GM21367 (cell line): ENCODE measurements around the gene ARHGAP18.

Source experiments
- ATAC-seq: cut with Tn5 transposase; IDR thresholded peaks from one replicate; pipeline ENCODE4 v1.9.1; 2021; ENCODE audit not compliant: unreplicated experiment

Gene ARHGAP18

DNA sequence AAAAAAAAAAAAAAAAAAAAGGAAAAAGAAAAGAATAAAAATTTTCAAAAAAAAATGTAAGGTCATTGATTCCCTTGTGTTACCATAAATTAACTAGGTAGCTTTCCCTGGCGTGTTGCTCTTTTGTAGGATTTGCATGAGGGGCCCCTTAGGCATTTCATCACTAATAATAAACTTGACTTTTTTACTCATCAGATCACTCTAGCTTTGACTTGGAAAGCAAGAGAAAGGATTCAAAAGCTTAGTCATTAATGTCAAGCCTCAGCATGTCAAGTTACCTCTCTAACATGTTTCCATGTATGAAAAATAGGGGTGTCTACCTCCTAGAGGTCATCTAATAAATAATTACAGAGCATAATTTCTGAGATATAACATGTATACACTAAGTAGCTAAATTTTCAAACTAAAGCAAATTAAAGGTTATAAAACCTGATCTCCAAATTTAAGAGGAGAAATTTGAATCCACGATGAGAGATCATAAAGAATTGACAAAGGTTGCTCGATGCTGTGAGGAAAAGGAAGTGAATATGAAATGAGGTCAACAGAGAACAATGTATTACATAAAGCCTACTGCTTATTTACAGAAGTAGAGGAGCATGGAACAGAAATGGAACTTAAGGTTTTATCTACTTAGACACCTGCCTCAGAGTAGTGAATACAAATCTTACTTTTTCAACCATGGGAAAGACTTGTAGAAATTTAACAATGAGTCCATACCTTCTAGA, 86.8 kb downstream of the ARHGAP18 start:
- ATAC-seq = peak; percentile 54

DNA sequence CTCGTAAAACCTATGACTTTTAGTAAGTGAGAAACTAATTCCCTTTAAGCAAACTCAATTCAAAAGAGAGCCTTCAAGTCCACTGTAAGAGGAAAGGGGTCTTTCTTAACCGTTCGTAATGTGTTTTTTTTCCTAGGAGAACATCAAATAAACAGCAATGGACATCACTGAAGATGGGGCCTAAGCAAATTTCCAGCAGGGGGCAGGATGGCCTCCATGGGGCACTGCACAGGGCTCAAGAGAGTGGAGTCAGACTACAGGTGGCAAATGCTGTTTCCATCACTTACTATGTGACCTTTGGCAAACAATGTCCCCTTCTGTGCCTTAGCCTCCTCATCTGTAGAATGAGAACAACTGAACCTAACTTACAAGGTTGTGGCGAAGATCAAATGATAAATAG, 88.7 kb downstream of the ARHGAP18 start:
- ATAC-seq = no peak

DNA sequence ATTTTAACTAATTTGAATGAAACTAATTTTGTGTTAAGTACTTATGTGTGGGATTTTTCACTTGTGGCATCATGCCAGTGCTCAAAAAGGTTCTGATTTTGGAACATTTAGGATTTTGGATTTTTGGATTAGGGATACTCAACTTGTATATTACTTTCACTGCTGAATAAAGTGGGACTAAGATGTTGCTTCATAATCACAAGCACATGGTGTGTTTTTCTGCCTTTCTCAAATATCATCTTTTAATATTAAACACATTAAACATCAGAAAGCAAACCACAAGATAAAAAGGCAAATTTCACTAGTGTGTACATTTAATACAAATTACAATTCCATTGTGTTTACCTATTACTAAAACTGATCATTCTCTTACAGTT, 89.8 kb downstream of the ARHGAP18 start:
- no peak for ATAC-seq

- no peak for ATAC-seq
Measured at GRCh38 chr6:129619579-129620233, 90.3 kb downstream of the ARHGAP18 start.

- no peak for ATAC-seq
Measured at GRCh38 chr6:129617986-129618385, 92.0 kb downstream of the ARHGAP18 start.

DNA sequence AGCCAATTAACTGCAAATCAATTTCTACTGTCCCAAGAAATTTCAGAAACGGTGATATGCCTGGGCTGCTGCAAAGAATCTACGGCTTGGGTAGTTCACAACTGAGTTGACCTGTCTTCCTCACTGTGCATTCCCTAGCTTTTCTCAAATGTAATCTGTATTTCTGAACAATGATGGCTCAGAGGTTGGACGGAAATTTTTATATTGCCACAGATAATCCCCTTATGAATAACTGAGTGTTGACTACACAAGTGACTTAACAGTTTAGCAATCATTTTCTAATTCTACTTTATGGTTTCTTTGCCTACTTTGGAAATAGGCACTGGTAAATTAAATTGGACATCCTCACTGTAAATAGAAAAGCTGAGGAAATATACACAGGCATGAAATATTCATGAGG, 94.5 kb downstream of the ARHGAP18 start:
- ATAC-seq = no peak

DNA sequence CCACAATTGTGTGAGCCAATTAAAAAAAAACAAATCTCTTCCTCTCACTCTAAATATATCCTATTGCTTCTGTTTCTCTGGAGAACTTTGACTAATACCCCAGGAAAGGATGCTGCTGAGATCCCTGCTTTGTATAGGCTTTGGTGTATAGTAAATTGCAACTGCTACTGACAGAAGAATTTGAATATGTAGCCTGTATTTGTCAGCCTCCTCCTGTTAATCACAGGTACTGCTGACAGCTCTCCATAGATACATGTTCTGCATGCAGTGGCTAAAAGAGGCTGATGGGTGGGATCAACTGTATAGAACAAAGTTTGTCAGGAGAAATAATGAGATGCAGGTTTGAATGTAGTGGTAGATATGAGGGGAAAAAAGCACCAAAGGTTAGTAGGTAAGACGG, 95.0 kb downstream of the ARHGAP18 start:
- ATAC-seq = no peak

- ATAC-seq = no peak
Measured at GRCh38 chr6:129614464-129614863, 95.5 kb downstream of the ARHGAP18 start.

DNA sequence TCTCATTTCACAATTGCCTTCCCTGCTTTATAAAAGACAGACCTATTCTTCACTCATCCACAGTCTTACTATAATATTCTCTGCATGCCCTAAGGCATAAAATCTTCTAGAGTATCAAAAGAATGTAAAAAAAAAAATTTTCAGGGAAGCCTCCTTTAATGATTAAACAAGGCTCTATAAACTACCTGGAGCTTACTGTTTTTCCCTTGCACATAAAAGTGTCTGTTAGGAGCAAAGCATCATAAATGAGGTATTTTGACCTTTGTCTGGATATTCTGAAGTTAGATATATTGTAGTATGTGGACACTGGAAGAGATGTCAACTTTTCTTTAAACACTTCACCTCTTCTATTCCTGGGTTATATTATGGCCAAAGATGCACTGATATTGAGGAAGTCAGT, 97.5 kb downstream of the ARHGAP18 start:
- ATAC-seq = no peak

DNA sequence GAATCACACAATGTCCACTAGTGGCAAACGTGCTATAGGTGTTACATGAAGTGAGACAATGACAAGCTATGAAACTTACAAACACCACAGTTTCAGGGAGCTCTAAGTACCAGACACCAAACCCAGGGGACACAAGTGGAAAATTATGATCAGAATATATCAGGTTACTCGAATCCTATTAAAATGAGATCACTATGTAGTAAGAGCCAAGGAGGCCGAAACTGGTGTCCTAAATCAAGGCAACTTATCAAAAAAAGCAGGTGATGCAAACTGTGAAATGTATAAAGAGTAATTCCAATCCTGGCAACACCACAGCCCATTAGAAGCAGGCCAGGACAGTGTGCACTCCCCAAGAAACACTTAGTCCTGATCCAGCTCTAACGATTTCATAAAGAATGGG, 100.3 kb downstream of the ARHGAP18 start:
- no peak for ATAC-seq

- no peak for ATAC-seq
Measured at GRCh38 chr6:129608886-129609537, 101.0 kb downstream of the ARHGAP18 start.

DNA sequence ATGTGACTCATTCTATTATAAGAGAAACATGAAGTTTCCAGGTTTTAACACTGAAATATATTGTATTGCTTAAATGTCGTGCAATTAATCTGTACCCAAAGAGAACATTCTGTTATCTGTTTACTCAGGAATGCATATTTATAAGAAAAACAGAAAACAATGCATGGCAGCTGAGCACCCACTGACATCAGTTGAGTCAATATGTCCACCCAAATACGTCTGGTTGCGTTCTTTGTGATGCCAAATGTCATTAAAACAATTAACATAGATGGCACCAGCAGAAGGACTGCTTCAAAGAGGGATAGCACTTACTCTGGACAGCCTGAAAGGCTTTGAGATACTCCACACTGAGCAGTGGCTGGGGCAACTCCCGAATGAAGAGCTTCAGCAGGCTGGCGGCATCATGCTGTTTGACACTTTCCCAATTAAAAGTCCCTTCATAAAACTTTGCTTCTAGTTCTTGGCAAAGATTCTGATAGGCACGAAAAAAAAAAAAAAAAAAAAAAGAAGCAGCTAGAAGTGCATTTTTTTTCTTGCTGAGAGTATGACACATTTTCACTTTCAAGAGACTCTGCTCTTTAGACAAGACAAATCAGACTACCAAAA, 102.3 kb downstream of the ARHGAP18 start:
- ATAC-seq = no peak

DNA sequence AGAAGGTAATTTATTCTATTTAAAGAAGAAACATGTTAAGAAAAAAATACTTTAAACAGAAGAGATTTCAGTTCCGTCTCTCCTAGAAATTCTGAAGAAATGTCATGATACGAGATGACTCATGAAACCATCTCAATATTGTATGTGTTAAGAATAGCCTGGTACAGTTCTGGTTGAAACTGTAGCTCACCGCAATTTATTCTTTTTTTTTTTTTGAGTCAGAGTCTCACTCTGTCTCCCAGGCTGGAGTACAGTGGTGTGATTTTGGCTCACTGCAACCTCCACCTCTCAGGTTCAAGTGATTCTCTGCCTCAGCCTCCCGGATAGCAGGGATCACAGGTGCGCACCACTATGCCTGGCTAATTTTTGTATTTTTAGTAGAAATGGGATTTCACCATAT, 103.3 kb downstream of the ARHGAP18 start:
- peak; percentile 86 for ATAC-seq

GRCh38 chr6:129605967-129606366, 104.0 kb downstream of the ARHGAP18 start:
- no peak for ATAC-seq

GRCh38 chr6:129605095-129605494, 104.9 kb downstream of the ARHGAP18 start:
- ATAC-seq = no peak

GRCh38 chr6:129604321-129604720, 105.7 kb downstream of the ARHGAP18 start:
- no peak for ATAC-seq

GRCh38 chr6:129603741-129604140, 106.2 kb downstream of the ARHGAP18 start:
- no peak for ATAC-seq

DNA sequence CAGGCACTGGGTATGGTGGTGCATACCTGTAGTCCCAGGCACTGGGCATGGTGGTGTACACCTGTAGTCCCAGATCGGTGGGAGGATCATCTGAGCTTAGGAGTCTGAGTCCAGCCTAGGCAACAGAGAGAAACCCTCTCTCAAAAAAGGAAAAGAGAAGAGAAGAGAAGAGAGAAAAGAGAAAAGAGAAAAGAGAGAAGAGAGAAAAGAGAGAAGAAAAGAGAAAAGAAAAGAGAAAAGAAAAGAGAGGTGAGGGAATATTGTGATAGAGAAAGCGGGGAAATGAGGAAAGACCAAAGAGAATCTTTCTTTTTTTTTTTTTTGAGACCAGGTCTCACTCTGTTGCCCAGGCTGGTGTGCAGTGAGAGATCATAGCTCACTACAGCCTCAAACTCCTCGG, 108.7 kb downstream of the ARHGAP18 start:
- no peak for ATAC-seq

- ATAC-seq = no peak
Measured at GRCh38 chr6:129599467-129599866, 110.5 kb downstream of the ARHGAP18 start.

DNA sequence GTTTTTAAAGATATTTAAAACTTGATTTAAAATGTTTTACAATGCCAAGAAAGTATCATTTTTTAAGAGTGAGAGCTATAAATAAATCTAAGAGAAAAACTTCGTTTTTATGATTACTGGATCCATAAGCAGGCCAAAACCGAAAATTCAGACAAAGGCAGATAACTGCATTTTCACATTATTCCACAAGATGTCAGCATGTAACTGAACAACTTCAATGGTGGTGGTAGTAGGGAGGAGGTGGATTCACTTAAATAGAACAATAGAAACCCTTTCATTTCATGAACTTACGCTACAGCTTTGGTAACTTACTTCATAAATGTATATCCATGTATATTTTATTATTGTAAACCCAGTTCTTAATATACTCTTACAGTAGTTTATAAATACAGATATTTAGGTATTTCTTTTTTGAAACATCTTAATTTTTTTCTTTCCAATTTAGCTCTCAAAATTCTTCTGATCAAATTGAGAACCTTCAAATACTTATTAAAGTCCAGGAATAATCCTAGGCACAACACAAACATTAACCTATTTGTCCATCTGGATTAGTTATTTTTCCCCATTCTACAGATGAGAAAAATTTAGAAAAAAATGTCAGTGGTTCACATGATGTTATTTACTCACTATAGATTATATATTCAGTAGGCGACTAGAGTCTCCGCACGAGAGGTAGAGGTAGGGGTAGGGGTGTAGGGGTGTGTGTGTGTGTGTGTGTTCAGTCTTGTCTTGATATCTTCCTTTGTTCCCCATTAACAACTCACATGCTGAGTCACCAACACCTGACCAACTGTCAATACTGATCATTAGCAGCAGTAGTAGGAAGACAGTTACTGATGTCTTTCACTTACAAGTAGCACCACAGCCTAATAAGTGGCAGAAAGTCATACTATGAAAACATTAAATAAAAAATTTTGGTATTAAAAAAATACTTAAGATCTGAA, 111.5 kb downstream of the ARHGAP18 start:
- no peak for ATAC-seq
